SK-N-SH (cell line): Measurements from ENCODE around the gene DEFB124.

ENCODE experiments used
- GATA2 ChIP-seq: sonication (generic); formaldehyde crosslinking; IDR thresholded peaks from 2 replicates; pipeline ENCODE4 v1.5.0; 2020; ENCODE audit warnings: mild to moderate bottlenecking, missing genetic modification reagents
- MXI1 ChIP-seq: IDR thresholded peaks from 2 replicates; pipeline ENCODE4 v1.6.1; 2012; ENCODE audit warnings: mild to moderate bottlenecking, low read depth, low read length, improper control_type of control experiment
- RAD21 ChIP-seq: IDR thresholded peaks from 2 replicates; pipeline ENCODE4 v1.6.1; 2012; ENCODE audit warnings: mild to moderate bottlenecking, low read length
- TF ChIP-seq, protein P1 (sequence below): fragments of 200-600 bp; sonication (generic); IDR thresholded peaks from 2 replicates; pipeline ENCODE4 v1.6.1; 2017; ENCODE audit warnings: antibody characterized with exemption, mild to moderate bottlenecking, moderate library complexity

- TF ChIP-seq, protein P1, sequence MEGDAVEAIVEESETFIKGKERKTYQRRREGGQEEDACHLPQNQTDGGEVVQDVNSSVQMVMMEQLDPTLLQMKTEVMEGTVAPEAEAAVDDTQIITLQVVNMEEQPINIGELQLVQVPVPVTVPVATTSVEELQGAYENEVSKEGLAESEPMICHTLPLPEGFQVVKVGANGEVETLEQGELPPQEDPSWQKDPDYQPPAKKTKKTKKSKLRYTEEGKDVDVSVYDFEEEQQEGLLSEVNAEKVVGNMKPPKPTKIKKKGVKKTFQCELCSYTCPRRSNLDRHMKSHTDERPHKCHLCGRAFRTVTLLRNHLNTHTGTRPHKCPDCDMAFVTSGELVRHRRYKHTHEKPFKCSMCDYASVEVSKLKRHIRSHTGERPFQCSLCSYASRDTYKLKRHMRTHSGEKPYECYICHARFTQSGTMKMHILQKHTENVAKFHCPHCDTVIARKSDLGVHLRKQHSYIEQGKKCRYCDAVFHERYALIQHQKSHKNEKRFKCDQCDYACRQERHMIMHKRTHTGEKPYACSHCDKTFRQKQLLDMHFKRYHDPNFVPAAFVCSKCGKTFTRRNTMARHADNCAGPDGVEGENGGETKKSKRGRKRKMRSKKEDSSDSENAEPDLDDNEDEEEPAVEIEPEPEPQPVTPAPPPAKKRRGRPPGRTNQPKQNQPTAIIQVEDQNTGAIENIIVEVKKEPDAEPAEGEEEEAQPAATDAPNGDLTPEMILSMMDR, result no peak
- TF ChIP-seq RAD21 (no peak), MXI1 (no peak), GATA2 (CRISPR knock-in tag) (no peak)
These were observed at the start of gene DEFB124, which contains the start of gene REM1 for GRCh38 chr20:31474758-31475427.
